ENCODE measurements around the gene SLC4A7. TPM values are rescaled to one million over a fixed set of nuclear protein-coding genes. Genes with fewer than 3 reads are reported as not detected.
"Not testable (repeated sequence)": the region's sequence is repeated elsewhere in the genome, so short reads cannot be mapped to it uniquely, and the experiment has no call there.

Gene SLC4A7
- total and polyA plus RNA-seq, 9 of the 15 experiments (the other 6 are each of a cell fraction or from before 2014, with no cell fraction given) = 1.7 to 13.6 (median 8.0) TPM

DNA sequence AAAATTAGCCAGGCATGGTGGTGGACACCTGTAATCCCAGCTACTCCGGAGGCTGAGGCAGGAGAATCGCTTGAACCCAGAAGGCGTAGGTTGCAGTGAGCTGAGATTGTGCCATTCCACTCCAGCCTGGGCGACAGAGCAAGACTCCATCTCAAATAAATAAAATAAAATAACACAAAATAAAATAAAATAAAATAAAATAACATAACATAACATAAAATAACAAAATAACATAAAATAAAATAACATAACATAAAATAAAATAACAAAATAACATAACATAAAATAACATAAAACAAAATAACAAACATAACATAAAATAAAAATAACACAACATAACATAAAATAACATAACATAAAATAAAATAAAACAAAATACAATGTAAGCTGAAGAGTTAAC is 45.8 kb downstream of the SLC4A7 start:
- WGBS (ENCODE audit: insufficient coverage, low coverage, missing lambda C conversion rate) = 25% methylated on average over 4 of the region's 4 CpGs
- H3K4me2 ChIP-seq (ENCODE audit: insufficient read depth, low read length); DNase-seq (ENCODE audit: extremely low read depth in 1 of 4, low spot score in 3 of 4); H3K27me3 ChIP-seq (ENCODE audit: control insufficient read depth in 2 of 2, insufficient read depth in 2 of 2, low read length in 2 of 2); CTCF ChIA-PET (ENCODE audit: low intra/inter-chr PET ratio); H3K9me1 ChIP-seq (ENCODE audit: control insufficient read depth, insufficient read depth, low read length); ATAC-seq; H4K20me1 ChIP-seq (replicated peaks; ENCODE audit: control insufficient read depth, insufficient read depth, low read length); H3K4me1 ChIP-seq (replicated peaks in 1 of 2; ENCODE audit: control insufficient read depth in 2 of 2, insufficient read depth in 2 of 2, low read length in 2 of 2); H3K36me3 ChIP-seq (ENCODE audit: control insufficient read depth, insufficient read depth, low read length); H3K4me3 ChIP-seq; FAIRE-seq; in situ Hi-C loops (cut with MboI); H3K27ac ChIP-seq (ENCODE audit: extremely low read depth, low read depth, low read length); H3K79me2 ChIP-seq (ENCODE audit: control insufficient read depth, insufficient read depth, low read length); H3K9me3 ChIP-seq (replicated peaks; ENCODE audit: control insufficient read depth, insufficient read depth, low read depth, low read length); H3K9ac ChIP-seq (ENCODE audit: insufficient read depth in 1 of 2, low read depth in 2 of 2, low read length in 2 of 2); intact Hi-C loops (cut with micrococcal nuclease); BruUV-seq (replicated peaks); H2AFZ ChIP-seq (ENCODE audit: low read depth, low read length): not testable (repeated sequence)
- POLR2A ChIA-PET = interaction anchor here (1.0 kb wide), 1 partner anchor 31 kb away, joined by 3 read pairs; no protein-coding TSS in a partner anchor

DNA sequence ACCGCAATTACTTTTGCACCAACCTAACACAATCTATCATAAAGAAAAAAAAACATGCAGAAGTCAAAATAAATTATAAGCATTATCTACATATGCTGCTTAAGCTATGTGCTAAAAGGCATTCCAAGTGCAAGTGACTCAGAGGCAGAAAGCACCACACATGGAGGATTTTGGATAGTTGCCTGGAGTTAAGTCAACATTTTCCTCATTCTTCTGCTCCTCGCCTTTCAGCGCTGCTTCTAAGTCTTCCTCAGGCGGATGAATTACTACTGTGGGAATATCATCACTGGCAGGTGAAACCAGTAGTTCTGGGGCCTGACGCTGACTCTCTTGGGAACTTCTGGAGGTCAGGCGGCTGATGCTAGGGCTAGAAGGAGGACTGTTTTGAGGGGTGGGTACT is 53.1 kb downstream of the SLC4A7 start:
- Histone ChIP-seq H2AFZ (ENCODE audit: low read depth, low read length) (no peak overlapping the region), H3K36me3 (ENCODE audit: control insufficient read depth, insufficient read depth, low read length) (no peaks in the 10 kb centered on the region), H3K4me1 (replicated peaks in 1 of 2; ENCODE audit: control insufficient read depth in 2 of 2, insufficient read depth in 2 of 2, low read length in 2 of 2) (no peaks in the 10 kb centered on the region), H3K4me2 (ENCODE audit: insufficient read depth, low read length) (no peak overlapping the region), H3K9me1 (ENCODE audit: control insufficient read depth, insufficient read depth, low read length) (no peaks in the 10 kb centered on the region), H3K27ac (ENCODE audit: extremely low read depth, low read depth, low read length) (no peak overlapping the region), H4K20me1 (replicated peaks; ENCODE audit: control insufficient read depth, insufficient read depth, low read length) (no peaks in the 10 kb centered on the region), H3K9ac (ENCODE audit: insufficient read depth in 1 of 2, low read depth in 2 of 2, low read length in 2 of 2) (no peak overlapping the region), H3K4me3 (no peak overlapping the region), H3K27me3 (ENCODE audit: control insufficient read depth in 2 of 2, insufficient read depth in 2 of 2, low read length in 2 of 2) (no peaks in the 10 kb centered on the region), H3K79me2 (ENCODE audit: control insufficient read depth, insufficient read depth, low read length) (no peaks in the 10 kb centered on the region), H3K9me3 (replicated peaks; ENCODE audit: control insufficient read depth, insufficient read depth, low read depth, low read length) (no peaks in the 10 kb centered on the region)
- BruUV-seq (replicated peaks) = no TSS peak
- ATAC-seq (no peak), FAIRE-seq (no peak), DNase-seq (ENCODE audit: extremely low read depth in 1 of 4, low spot score in 3 of 4) (no peak)
- ChIA-PET CTCF (ENCODE audit: low intra/inter-chr PET ratio) (no interaction called here), POLR2A (no interaction called here)
- 25% methylated on average over 6 of the region's 6 CpGs for WGBS (ENCODE audit: insufficient coverage, low coverage, missing lambda C conversion rate)
- intact Hi-C loops (cut with micrococcal nuclease) = no loop called here
- in situ Hi-C loops (cut with MboI) = no loop called here
- no peak for TF ChIP-seq E2F3 (CRISPR knock-in tag; IDR thresholded peaks at IDR 0.05)
- no peak for TF ChIP-seq ZNF133 (CRISPR knock-in tag; IDR thresholded peaks at IDR 0.05)
- TF ChIP-seq ZNF445 (CRISPR knock-in tag; IDR thresholded peaks at IDR 0.05; ENCODE audit: low read depth) = no peak
- no peak for TF ChIP-seq ETV5 (CRISPR knock-in tag; IDR thresholded peaks at IDR 0.05; ENCODE audit: low read depth)
- TF ChIP-seq GATAD2B (IDR thresholded peaks at IDR 0.05; ENCODE audit: borderline replicate concordance) = no peak
- TF ChIP-seq PML (IDR thresholded peaks at IDR 0.05; ENCODE audit: low read length) = no peak
- no peak for TF ChIP-seq NUFIP1 (IDR thresholded peaks at IDR 0.05; ENCODE audit: partially characterized antibody)
- TF ChIP-seq MBD1 (CRISPR knock-in tag; IDR thresholded peaks at IDR 0.05) = no peak
- TF ChIP-seq, protein P1, sequence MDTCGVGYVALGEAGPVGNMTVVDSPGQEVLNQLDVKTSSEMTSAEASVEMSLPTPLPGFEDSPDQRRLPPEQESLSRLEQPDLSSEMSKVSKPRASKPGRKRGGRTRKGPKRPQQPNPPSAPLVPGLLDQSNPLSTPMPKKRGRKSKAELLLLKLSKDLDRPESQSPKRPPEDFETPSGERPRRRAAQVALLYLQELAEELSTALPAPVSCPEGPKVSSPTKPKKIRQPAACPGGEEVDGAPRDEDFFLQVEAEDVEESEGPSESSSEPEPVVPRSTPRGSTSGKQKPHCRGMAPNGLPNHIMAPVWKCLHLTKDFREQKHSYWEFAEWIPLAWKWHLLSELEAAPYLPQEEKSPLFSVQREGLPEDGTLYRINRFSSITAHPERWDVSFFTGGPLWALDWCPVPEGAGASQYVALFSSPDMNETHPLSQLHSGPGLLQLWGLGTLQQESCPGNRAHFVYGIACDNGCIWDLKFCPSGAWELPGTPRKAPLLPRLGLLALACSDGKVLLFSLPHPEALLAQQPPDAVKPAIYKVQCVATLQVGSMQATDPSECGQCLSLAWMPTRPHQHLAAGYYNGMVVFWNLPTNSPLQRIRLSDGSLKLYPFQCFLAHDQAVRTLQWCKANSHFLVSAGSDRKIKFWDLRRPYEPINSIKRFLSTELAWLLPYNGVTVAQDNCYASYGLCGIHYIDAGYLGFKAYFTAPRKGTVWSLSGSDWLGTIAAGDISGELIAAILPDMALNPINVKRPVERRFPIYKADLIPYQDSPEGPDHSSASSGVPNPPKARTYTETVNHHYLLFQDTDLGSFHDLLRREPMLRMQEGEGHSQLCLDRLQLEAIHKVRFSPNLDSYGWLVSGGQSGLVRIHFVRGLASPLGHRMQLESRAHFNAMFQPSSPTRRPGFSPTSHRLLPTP (IDR thresholded peaks at IDR 0.05; ENCODE audit: borderline replicate concordance, extremely low read depth, insufficient read length) = no peak
- TF ChIP-seq U2AF1 (optimal IDR thresholded peaks at IDR 0.05; ENCODE audit: low read depth, low read length) = no peak
- TF ChIP-seq SPI1 (IDR thresholded peaks at IDR 0.05; ENCODE audit: borderline replicate concordance, low read depth, low read length) = no peak
- TF ChIP-seq ZEB2 (IDR thresholded peaks at IDR 0.05) = no peak
- no peak for TF ChIP-seq ZBTB17 (CRISPR knock-in tag; IDR thresholded peaks at IDR 0.05)
- TF ChIP-seq ZFPM2 (CRISPR knock-in tag; IDR thresholded peaks at IDR 0.05) = no peak
